CD4-positive, alpha-beta T cell (primary cell): Measurements from ENCODE around the gene SMARCC2. TPM values are rescaled to one million over a fixed set of nuclear protein-coding genes. Genes with fewer than 3 reads are reported as not detected.

Experiments used
- ATAC-seq: fragments of 200-7000 bp; cut with Tn5 transposase; one replicate; pipeline ENCODE4 v1.10.0; 2022; ENCODE audit warnings: mild to moderate bottlenecking; ENCODE audit not compliant: poor library complexity
- CTCF ChIA-PET: fragments of 350-600 bp; sonication (Branson Sonifier 250); formaldehyde crosslinking; loops from one replicate; lab custom pipeline; 2021; ENCODE audit warnings: antibody characterized with exemption, inconsistent platforms; lab: Charles Lee
- POLR2A ChIA-PET: fragments of 350-600 bp; sonication (Branson Sonifier 250); formaldehyde crosslinking; loops from one replicate; lab custom pipeline; 2021; ENCODE audit warnings: antibody characterized with exemption, inconsistent platforms; lab: Charles Lee
- DNase-seq, 14 experiments: peaks; one replicate each; pipeline ENCODE4 v3.0.0-alpha.2; 2013 to 2020; ENCODE audit warnings: mixed read lengths in 2 of 14
- H3K27ac ChIP-seq, 2 donors: one replicate each; pipeline versions ENCODE4 v1.5.1 to v1.7.0; 2013; ENCODE audit warnings: low read length in 2 of 2, low read depth in 1 of 2, mild to moderate bottlenecking in 1 of 2
- H3K27me3 ChIP-seq, 2 experiments: 1 replicate in 1 of 2; 2 replicates in 1 of 2; pipeline versions ENCODE4 v1.6.1 to v1.7.0; 2013; ENCODE audit warnings: low read length in 2 of 2, control low read depth in 1 of 2, mild to moderate bottlenecking in 1 of 2, moderate library complexity in 1 of 2; ENCODE audit not compliant: insufficient read depth in 2 of 2, control insufficient read depth in 1 of 2
- H3K36me3 ChIP-seq: one replicate; pipeline ENCODE4 v1.6.1; 2013; ENCODE audit warnings: low read length, control low read depth; ENCODE audit not compliant: insufficient read depth
- H3K4me1 ChIP-seq: one replicate; pipeline ENCODE4 v1.6.1; 2013; ENCODE audit warnings: low read length, control low read depth; ENCODE audit not compliant: insufficient read depth
- H3K4me3 ChIP-seq: one replicate; pipeline ENCODE4 v1.5.1; 2013; ENCODE audit warnings: mild to moderate bottlenecking, low read length, moderate library complexity
- H3K9me3 ChIP-seq, 2 experiments: 1 replicate in 1 of 2; 2 replicates in 1 of 2; pipeline versions ENCODE4 v1.6.1 to v1.7.0; 2013; ENCODE audit warnings: low read length in 2 of 2, mild to moderate bottlenecking in 2 of 2, control low read depth in 1 of 2, moderate library complexity in 1 of 2; ENCODE audit not compliant: control insufficient read depth in 1 of 2, insufficient read depth in 1 of 2
- H3K27ac Mint-ChIP-seq: one replicate; pipeline ENCODE4 v1.8.0; 2020; ENCODE audit warnings: mixed read lengths
- H3K27me3 Mint-ChIP-seq: one replicate; pipeline ENCODE4 v1.8.0; 2021; ENCODE audit warnings: mixed read lengths
- H3K36me3 Mint-ChIP-seq: one replicate; pipeline ENCODE4 v1.8.0; 2021; ENCODE audit warnings: low read depth, mixed read lengths
- H3K4me1 Mint-ChIP-seq: one replicate; pipeline ENCODE4 v1.8.0; 2021; ENCODE audit warnings: low read depth, mixed read lengths
- H3K4me3 Mint-ChIP-seq: one replicate; pipeline ENCODE4 v1.8.0; 2020; ENCODE audit warnings: mild to moderate bottlenecking, mixed read lengths
- H3K9me3 Mint-ChIP-seq: one replicate; pipeline ENCODE4 v1.8.0; 2020; ENCODE audit warnings: mixed read lengths
- intact Hi-C, 2 experiments: fragments of 100-400 bp; cut with DNase I in 1 of 2; cut with micrococcal nuclease in 1 of 2; formaldehyde crosslinking; loops; one replicate each; pipeline versions ENCODE4 v1.15.1 to v1.9.0; 2023 to 2025; cut with DNase I, micrococcal nuclease
- total RNA-seq, 174 experiments: library from RNA in 2 of 174; stranded (reverse) in 2 of 174; gene quantifications; one replicate each; pipeline ENCODE4 v1.2.3 and lab custom pipeline; 2021 to 2026
- TF ChIP-seq, protein P1 (sequence below): fragments of 200-600 bp; IDR thresholded peaks from one replicate; pipeline ENCODE4 v1.8.0; 2022; ENCODE audit warnings: antibody characterized with exemption, mild to moderate bottlenecking

SMARCC2 gene
- total RNA-seq, 2 experiments from 2014 or later = 104 to 109 TPM

DNA sequence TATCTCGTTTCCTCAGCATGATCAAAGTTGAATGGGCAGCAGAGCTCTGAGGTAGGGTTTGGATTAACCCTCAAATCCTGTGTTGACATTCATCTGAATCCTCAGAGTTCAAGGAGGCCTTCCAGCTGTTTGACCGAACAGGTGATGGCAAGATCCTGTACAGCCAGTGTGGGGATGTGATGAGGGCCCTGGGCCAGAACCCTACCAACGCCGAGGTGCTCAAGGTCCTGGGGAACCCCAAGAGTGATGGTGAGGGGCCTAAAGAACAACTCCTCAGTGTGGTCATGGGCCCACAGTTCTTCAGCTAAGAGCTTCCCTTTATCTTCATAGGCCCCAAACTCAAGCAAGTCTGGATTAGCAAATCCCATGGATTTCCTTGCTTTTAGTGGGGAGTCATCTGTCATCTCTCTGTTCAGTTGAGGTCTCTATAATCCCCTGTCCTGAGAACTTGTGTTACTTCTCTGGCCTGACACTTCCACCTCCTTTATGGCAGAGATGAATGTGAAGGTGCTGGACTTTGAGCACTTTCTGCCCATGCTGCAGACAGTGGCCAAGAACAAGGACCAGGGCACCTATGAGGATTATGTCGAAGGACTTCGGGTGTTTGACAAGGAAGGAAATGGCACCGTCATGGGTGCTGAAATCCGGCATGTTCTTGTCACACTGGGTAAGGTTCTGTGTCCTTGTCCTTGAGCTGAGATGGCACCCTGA, 29.6 kb downstream of the SMARCC2 start:
- ChIA-PET CTCF (interaction anchor here (0.7 to 5.3 kb wide), 5 partner anchors 10 to 107 kb away, joined by 3 to 42 read pairs (median 4); partner anchors contain the start of genes SMARCC2 and ZC3H10), POLR2A (interaction anchor here (1.1 to 6.7 kb wide), 8 partner anchors 11 to 62 kb away, joined by 3 to 89 read pairs (median 8); partner anchors contain the start of genes ESYT1, PA2G4, RNF41 and SMARCC2)
- no peak for ATAC-seq
- Mint-ChIP-seq H3K36me3 (peaks cover 63% of the 10 kb centered on the region), H3K27me3 (no peaks in the 10 kb centered on the region), H3K4me1 (peaks cover 40% of the 10 kb centered on the region), H3K27ac (peak overlapping the region; percentile 92), H3K4me3 (peak overlapping the region; percentile 96), H3K9me3 (no peaks in the 10 kb centered on the region)
- Histone ChIP-seq H3K4me1 (peaks cover 50% of the 10 kb centered on the region), H3K27ac (peak overlapping the region; percentile 84 to 92), H3K9me3 (no peaks in the 10 kb centered on the region), H3K36me3 (peaks cover 55% of the 10 kb centered on the region), H3K4me3 (peak overlapping the region; percentile 78), H3K27me3 (no peaks in the 10 kb centered on the region)
- DNase-seq = no peak
- TF ChIP-seq, protein P1, sequence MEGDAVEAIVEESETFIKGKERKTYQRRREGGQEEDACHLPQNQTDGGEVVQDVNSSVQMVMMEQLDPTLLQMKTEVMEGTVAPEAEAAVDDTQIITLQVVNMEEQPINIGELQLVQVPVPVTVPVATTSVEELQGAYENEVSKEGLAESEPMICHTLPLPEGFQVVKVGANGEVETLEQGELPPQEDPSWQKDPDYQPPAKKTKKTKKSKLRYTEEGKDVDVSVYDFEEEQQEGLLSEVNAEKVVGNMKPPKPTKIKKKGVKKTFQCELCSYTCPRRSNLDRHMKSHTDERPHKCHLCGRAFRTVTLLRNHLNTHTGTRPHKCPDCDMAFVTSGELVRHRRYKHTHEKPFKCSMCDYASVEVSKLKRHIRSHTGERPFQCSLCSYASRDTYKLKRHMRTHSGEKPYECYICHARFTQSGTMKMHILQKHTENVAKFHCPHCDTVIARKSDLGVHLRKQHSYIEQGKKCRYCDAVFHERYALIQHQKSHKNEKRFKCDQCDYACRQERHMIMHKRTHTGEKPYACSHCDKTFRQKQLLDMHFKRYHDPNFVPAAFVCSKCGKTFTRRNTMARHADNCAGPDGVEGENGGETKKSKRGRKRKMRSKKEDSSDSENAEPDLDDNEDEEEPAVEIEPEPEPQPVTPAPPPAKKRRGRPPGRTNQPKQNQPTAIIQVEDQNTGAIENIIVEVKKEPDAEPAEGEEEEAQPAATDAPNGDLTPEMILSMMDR = no peak
- intact Hi-C loops = loop anchor here in 1 of 2 experiments (2.0 kb wide), 1 partner anchor 29 kb away; the partner anchor contains the start of gene SMARCC2

DNA sequence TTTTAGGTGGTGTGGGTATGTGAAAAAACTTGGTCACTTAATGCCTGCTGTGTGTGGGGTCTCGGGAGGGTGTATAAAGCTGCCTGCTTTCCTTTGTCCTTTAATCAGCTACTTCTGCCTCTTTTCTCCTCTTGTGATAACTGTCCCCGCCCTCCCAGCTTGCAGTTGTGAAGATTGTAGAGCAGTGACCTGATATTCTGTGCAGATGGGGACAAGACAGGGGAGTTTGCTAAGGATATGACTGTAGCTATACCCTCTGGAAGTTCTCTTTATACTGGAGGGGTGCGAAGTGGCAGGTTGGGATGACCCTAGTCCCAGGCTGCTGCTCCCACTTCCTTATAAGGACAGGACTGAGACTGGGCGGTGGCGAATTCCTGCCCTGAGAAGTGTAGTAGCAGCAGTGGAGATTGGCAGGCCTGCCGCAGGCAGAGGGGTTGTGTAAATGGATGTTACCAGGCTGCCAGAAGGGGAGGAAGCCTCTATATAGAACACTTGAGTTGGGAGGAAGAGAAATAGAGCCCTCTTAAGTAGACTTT, 30.3 kb downstream of the SMARCC2 start:
- Mint-ChIP-seq H3K27ac (peak overlapping the region; percentile 92), H3K27me3 (no peaks in the 10 kb centered on the region), H3K4me1 (peaks cover 40% of the 10 kb centered on the region), H3K36me3 (peaks cover 57% of the 10 kb centered on the region), H3K9me3 (no peaks in the 10 kb centered on the region), H3K4me3 (peak overlapping the region; percentile 96)
- H3K27me3 ChIP-seq = no peaks in the 10 kb centered on the region
- peaks cover 49% of the 10 kb centered on the region for H3K36me3 ChIP-seq
- H3K4me1 ChIP-seq = peaks cover 50% of the 10 kb centered on the region
- ChIA-PET CTCF (interaction anchor here (0.7 to 5.3 kb wide), 4 partner anchors 29 to 107 kb away, joined by 4 to 42 read pairs (median 6); partner anchors contain the start of genes SMARCC2 and ZC3H10), POLR2A (interaction anchor here (0.8 to 6.7 kb wide), 10 partner anchors 11 to 157 kb away, joined by 3 to 89 read pairs (median 4); partner anchors contain the start of genes CNPY2, ESYT1, PA2G4 and RNF41)
- H3K4me3 ChIP-seq = peak overlapping the region; percentile 78
- peak overlapping the region; percentile 84 to 92 for H3K27ac ChIP-seq
- intact Hi-C loops = loop anchor here in 1 of 2 experiments (1.0 kb wide), 1 partner anchor 31 kb away; the partner anchor contains the start of gene ESYT1
- ATAC-seq = no peak
- peak in 4 of 14 experiments; percentile 40 to 55 (median 43) for DNase-seq
- no peaks in the 10 kb centered on the region for H3K9me3 ChIP-seq
- TF ChIP-seq, protein P1 = no peak
